GM19328 (cell line): Measurements from ENCODE around the gene HOXD9.

Experiments used
- ATAC-seq: cut with Tn5 transposase; IDR thresholded peaks from one replicate; pipeline ENCODE4 v1.9.1; 2021; ENCODE audit warnings: mild to moderate bottlenecking, moderate library complexity; ENCODE audit not compliant: unreplicated experiment

HOXD9 gene

DNA sequence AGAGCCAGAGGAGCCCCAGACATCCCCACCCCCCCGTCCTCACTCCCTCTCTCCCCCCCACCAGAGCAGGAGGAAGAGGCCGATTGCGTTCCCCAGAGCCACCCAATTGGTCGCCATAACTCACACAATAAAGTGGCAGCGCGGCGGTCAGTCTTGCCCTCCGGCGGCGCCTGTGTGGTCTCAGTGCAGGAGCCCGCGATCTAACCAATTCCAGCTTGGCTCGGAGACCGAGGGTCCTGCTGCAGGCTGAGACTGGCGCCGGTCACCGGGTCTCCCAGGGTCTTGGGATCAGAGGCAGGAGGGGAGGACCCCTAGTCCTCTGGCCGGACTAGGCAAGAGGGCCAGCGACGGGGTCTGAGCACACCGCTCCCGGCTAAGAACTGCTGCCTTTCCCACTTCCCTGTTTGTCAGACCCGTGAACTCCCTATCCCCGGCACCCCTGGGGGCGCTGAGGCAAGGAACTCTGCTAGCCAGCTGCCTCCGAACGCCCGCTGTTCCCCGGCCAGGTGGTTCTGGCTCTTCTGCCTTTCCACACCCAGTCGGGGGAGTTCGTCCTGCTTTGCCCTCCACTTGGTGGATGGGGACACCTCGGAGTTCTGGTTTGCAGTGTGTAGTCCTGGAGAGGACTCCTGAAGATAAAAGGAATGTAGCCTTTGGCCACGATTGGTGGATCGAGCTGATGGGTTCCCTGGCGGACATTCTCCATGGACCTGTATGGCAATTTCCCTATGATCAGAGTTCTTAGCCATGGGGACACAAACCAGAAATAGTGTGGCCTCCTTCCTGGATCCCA lies 24.0 kb upstream of the HOXD9 start:
- no peak for ATAC-seq

- no peak for ATAC-seq
These were observed 23.3 kb upstream of the HOXD9 start for GRCh38 chr2:176099159-176099727.

- no peak for ATAC-seq
These were observed 22.6 kb upstream of the HOXD9 start, which contains the start of gene HOXD12 for GRCh38 chr2:176099728-176100546. HOXD12 (plus strand) TSS chr2:176099795; CDS start chr2:176099802, 7 bp downstream.

DNA sequence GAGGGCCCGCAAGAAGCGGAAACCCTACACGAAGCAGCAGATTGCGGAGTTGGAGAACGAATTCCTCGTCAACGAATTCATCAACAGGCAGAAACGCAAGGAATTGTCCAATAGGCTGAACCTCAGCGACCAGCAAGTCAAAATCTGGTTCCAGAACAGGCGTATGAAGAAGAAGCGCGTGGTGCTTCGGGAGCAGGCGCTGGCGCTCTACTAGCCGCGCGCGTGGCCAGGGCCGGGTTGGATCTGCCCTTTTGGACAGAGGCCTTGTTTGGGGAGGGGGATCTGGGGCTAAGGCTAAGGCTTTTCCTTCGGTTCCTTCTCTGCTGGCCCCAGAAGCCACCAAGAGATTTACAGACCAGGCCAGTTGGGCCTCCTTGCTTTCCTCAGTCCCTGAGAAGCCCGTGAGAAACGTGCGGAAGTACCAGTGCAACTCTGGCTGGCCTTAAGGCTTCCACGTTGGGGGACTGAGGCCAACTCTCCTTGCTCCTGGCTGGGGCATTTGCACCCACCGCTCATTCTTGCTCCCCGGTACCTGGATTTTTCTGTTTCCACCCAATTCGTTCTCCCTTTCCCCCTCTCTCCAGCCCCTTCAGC lies 21.9 kb upstream of the HOXD9 start:
- ATAC-seq = no peak

GRCh38 chr2:176101216-176101830 lies 21.2 kb upstream of the HOXD9 start:
- ATAC-seq = no peak

GRCh38 chr2:176101842-176102241 lies 20.7 kb upstream of the HOXD9 start:
- ATAC-seq = no peak

DNA sequence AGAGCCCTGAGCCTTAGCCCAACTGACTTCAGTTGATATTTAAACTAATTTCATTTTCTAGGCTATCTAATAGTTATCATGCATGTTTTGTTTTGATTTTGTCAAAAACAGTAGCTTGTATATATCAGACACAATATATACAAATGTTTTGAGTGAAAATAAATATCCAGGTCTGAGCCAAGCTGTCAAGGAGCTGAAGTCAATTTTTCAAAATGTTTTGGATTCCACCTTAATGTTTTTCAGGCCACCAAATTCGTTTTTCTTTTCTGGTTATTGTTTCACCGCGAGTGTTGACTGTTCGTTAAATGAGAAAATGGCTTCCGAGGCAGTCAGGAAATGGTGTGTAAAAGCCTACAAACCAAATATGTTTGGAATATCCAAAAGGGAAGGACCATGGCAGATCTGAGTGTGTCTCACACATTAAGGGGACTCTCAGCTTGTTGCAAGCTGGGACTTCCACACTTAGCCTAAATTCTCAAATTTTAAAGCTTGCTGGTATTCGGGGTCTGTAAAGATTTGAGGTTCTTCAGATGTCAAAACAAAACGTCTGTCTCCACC lies 20.1 kb upstream of the HOXD9 start:
- ATAC-seq = no peak

- no peak for ATAC-seq
These were observed 19.3 kb upstream of the HOXD9 start for GRCh38 chr2:176103194-176103593.

GRCh38 chr2:176103742-176104315 lies 18.7 kb upstream of the HOXD9 start:
- no peak for ATAC-seq

DNA sequence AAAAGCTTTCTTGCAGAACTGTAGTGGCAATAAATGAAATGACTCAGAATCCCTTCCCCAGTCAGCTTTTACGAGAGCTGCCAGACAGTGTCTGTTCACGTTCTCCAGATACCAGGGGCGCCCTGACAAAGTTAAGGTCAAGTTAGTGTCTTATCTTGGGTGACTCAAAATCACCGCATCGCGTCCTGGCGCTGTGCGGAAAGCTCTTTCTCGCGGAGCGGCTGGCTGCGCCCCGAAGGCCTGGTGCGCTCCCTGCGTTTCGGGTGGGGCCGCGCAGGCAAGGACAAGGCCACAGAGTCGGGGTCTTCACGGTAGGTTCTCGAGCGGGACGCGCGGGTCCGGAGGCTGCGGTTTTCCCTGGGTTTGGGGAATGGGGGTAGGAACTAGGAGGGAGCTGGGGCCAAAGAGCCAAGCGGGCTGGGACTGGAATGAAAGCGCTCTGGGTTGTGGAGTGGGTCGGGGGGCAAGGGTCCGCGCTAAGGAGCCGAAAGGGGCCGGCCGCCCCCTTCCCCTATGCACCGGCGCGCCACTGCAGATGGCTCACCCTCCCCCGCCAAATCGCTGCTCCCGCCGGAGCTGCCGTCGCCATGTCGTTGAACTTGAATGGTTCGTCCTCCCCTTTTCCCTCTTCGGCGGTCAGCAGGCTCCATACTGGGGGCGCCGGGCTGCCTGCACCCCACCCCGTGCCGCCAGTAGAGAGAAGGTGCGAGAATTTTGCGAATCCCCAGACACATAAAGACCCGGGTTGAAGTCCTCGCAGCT lies 18.0 kb upstream of the HOXD9 start:
- no peak for ATAC-seq

DNA sequence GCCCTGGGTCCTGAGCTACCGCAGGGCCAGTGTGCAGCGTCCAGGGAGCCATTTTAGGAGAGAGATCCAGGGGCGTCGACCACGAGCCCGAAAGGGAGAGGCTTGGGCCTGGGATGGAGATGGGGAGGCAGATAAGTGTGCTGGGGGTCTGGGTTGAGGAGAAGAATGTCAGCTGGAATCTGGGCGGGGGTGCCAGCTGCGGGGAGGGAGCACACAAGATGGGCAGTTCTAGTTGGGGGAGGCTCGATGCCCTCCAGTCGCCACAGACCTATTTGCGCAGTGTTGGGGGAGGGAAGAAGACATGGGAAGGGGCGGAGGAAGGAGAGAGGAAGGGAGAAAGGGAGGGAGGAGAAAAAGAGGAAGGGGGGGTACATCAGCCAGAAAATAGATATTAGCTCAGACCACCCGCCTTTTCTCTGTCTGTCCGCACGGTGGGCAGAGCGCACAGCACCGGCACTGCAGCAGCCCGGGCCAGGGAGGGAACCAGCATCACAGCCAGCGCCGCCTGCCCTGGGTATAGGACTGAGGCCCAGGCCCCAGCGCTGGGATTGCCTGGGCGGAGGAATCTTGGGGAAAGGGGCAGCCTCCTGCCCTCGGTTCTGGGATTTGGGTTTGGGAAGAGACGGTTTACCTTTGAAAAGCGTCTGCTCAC lies 17.3 kb upstream of the HOXD9 start:
- no peak for ATAC-seq

DNA sequence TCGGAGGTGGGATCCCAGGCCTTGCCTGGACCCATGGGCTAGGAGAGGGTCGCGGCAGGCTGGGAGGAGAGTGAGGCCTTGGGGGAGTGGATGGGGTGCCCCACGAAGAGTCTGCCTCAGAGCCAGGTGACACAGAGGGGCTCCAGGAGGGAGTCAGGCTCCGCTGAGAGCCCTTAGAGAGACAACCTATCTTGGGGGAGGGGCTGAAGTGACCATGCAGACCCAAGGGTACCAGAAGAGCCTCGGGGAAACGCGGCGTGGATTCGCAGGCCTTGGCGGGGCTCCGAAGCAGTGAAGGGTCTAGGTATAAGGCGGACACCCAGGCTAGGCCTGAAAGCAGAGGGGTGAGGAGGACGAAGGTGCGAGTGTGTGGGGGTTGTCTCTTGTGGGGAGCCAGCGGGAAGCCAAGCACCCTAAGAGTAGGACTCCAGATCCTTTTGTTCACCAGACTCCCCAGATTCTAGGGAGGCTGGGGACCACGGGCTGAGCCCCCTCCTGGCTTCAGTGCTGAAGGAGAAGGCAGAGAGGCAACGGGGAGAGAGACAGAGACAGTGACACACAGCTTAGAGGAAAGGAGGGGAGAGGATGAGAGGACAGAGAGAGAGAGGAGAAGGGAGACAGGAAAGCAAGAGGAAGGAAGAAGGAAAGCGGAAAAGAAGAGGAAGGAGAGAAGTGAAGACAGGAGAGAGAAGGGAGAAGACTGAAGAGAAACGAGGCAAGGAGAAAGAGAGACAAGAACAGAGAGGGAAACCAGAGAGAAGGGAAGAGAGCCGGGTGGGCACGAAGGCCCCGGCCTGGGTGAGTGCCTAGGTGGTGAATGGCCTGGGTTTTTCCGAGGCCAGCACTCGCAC lies 16.6 kb upstream of the HOXD9 start:
- no peak for ATAC-seq

DNA sequence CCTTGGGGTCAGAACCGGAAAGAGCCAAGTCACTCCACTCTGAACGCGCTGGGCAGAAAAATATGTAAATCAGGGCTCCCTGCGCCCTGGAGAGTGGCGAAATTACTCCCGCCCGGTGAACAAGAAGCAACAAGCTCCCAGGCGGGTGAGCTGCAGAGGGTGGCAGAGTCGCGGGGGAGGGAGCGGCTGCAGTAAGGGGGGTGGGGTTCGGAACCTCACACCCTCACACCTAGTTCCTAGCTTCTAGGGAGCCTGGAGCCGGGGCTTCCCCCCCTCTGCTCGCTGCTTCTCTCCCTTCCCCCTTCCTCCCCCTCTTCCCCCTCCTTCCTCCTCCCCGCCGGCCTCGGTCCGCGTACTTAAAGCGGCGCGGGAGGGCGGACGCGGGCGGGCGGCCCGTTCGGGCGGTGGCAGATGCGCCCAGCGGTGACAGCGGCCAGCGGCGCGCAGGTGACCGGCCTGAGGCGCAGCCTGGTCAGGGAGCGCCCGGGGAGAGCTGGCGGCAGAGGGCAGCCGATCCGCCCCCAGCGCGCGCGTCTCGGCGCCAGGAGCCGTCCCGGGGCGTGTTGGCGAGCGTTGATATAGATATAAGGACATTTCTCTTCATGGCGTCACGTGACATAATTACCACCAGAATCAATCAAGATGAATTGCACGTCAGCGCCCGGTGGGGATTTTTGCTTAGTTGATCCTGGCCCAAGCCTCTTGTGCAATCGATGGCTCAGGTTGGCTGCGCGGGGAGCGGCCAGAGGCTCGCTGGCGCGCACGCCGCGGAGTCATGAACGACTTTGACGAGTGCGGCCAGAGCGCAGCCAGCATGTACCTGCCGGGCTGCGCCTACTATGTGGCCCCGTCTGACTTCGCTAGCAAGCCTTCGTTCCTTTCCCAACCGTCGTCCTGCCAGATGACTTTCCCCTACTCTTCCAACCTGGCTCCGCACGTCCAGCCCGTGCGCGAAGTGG lies 15.7 kb upstream of the HOXD9 start, which contains the start of gene HOXD11:
Gene HOXD11 (plus strand): TSS at position 700 of the 959 bp plus-strand sequence. CDS start 76 bp downstream, at position 776.
- no peak for ATAC-seq

DNA sequence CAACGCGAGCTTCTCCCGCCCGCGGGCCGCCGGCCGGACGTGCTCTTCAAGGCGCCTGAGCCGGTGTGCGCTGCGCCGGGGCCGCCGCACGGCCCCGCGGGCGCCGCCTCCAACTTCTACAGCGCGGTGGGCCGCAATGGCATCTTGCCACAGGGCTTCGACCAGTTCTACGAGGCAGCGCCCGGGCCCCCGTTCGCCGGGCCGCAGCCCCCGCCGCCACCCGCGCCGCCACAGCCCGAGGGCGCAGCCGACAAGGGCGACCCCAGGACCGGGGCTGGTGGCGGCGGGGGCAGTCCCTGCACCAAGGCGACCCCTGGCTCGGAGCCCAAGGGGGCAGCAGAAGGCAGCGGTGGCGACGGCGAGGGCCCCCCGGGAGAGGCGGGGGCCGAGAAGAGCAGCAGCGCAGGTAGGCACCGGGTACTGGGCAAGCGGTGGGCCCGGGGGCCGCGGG lies 14.8 kb upstream of the HOXD9 start:
- ATAC-seq = no peak

- no peak for ATAC-seq
These were observed 13.2 kb upstream of the HOXD9 start for GRCh38 chr2:176109192-176109901.

GRCh38 chr2:176109946-176110345 lies 12.6 kb upstream of the HOXD9 start:
- no peak for ATAC-seq
